ENCODE measurements around the gene ADK. TPM values are rescaled to one million over a fixed set of nuclear protein-coding genes. Genes with fewer than 3 reads are reported as not detected.

The ADK gene
- total RNA-seq, 3 donors from 2014 or later, result 27.2 to 50.8 (median 40.0) TPM

DNA sequence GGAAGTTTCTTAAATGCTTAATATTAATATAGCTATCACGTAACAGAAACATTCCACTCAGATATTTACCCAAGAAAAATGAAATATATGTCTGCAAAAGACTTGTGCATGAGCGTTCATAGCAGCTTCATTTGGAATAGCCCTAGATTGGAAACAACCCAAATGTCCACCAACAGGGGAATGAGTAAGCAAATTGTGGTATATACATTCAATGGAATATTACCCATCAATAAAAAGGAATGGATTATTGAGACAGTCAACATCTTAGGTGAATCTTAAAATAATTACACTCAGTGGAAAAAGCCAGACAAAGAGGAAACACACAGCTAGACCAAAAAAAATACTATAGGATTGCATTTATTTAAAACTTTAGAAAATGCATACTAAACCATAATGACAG, 585.0 kb downstream of the ADK start:
- intact Hi-C loops (cut with DNase I; ENCODE audit: low total_unique reads), result no loop called here
- no peaks in the 10 kb centered on the region for H3K36me3 ChIP-seq
- H3K4me1 ChIP-seq, result no peaks in the 10 kb centered on the region
- H3K4me3 ChIP-seq, result no peak overlapping the region
- H3K27me3 ChIP-seq, result no peaks in the 10 kb centered on the region
- TF ChIP-seq POLR2AphosphoS5 (IDR thresholded peaks at IDR 0.05) (no peak), POLR2A (IDR thresholded peaks at IDR 0.05) (no peak)
- TF ChIP-seq, protein P1, sequence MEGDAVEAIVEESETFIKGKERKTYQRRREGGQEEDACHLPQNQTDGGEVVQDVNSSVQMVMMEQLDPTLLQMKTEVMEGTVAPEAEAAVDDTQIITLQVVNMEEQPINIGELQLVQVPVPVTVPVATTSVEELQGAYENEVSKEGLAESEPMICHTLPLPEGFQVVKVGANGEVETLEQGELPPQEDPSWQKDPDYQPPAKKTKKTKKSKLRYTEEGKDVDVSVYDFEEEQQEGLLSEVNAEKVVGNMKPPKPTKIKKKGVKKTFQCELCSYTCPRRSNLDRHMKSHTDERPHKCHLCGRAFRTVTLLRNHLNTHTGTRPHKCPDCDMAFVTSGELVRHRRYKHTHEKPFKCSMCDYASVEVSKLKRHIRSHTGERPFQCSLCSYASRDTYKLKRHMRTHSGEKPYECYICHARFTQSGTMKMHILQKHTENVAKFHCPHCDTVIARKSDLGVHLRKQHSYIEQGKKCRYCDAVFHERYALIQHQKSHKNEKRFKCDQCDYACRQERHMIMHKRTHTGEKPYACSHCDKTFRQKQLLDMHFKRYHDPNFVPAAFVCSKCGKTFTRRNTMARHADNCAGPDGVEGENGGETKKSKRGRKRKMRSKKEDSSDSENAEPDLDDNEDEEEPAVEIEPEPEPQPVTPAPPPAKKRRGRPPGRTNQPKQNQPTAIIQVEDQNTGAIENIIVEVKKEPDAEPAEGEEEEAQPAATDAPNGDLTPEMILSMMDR (IDR thresholded peaks at IDR 0.05), result no peak
- no peak for DNase-seq (ENCODE audit: low spot score in 2 of 2)
- peaks cover 0 to 6% of the 10 kb centered on the region in 2 donors for H3K9me3 ChIP-seq
- no peak overlapping the region for H3K27ac ChIP-seq

GRCh38 chr10:74738052-74738451, 587.0 kb downstream of the ADK start:
- TF ChIP-seq POLR2AphosphoS5 (IDR thresholded peaks at IDR 0.05) (no peak), POLR2A (IDR thresholded peaks at IDR 0.05) (no peak)
- TF ChIP-seq, protein P1 (IDR thresholded peaks at IDR 0.05), result no peak
- H3K36me3 ChIP-seq, result no peaks in the 10 kb centered on the region
- no peaks in the 10 kb centered on the region for H3K27me3 ChIP-seq
- no peak for DNase-seq (ENCODE audit: low spot score in 2 of 2)
- no peaks in the 10 kb centered on the region for H3K4me1 ChIP-seq
- no peak overlapping the region for H3K27ac ChIP-seq
- no peaks in the 10 kb centered on the region for H3K9me3 ChIP-seq
- intact Hi-C loops (cut with DNase I; ENCODE audit: low total_unique reads), result no loop called here
- no peak overlapping the region for H3K4me3 ChIP-seq

GRCh38 chr10:74738542-74738941, 587.5 kb downstream of the ADK start:
- H3K27me3 ChIP-seq, result no peaks in the 10 kb centered on the region
- no peak overlapping the region for H3K27ac ChIP-seq
- no peak for DNase-seq (ENCODE audit: low spot score in 2 of 2)
- H3K9me3 ChIP-seq, result no peaks in the 10 kb centered on the region
- TF ChIP-seq, protein P1 (IDR thresholded peaks at IDR 0.05), result no peak
- no peak for TF ChIP-seq POLR2AphosphoS5 (IDR thresholded peaks at IDR 0.05)
- TF ChIP-seq POLR2A (IDR thresholded peaks at IDR 0.05), result no peak
- intact Hi-C loops (cut with DNase I; ENCODE audit: low total_unique reads), result no loop called here
- H3K4me3 ChIP-seq, result no peak overlapping the region
- no peaks in the 10 kb centered on the region for H3K36me3 ChIP-seq
- no peaks in the 10 kb centered on the region for H3K4me1 ChIP-seq

- Histone ChIP-seq H3K27me3 (no peaks in the 10 kb centered on the region), H3K36me3 (no peaks in the 10 kb centered on the region), H3K9me3 (no peaks in the 10 kb centered on the region), H3K27ac (no peak overlapping the region), H3K4me3 (no peak overlapping the region), H3K4me1 (no peaks in the 10 kb centered on the region)
- DNase-seq (ENCODE audit: low spot score in 2 of 2), result no peak
- TF ChIP-seq POLR2A (IDR thresholded peaks at IDR 0.05), result no peak
- TF ChIP-seq, protein P1 (IDR thresholded peaks at IDR 0.05), result no peak
- no peak for TF ChIP-seq POLR2AphosphoS5 (IDR thresholded peaks at IDR 0.05)
- intact Hi-C loops (cut with DNase I; ENCODE audit: low total_unique reads), result no loop called here
Observed at GRCh38 chr10:74738985-74739567, 588.1 kb downstream of the ADK start.

DNA sequence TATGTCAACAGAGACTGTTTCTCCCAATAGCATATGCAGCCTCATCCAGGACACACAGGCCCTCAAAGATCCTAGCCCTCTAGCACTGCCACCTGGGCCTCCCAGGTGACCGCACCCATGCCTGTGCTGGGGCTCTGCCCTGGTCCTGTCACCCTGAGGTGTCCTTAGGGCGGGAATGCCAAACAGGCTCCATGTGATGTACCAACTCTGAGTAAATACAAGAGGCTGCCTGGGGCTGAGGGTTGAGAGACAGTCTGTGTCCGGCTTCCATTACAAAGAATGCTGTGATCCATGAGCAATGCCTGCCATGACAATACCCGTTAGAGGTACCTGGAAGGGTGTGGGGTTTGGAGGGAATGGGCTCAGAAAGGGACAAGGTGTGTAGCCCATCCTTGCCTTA, 592.4 kb downstream of the ADK start:
- Histone ChIP-seq H3K36me3 (no peaks in the 10 kb centered on the region), H3K4me1 (no peaks in the 10 kb centered on the region), H3K27ac (no peak overlapping the region), H3K9me3 (no peaks in the 10 kb centered on the region), H3K27me3 (no peaks in the 10 kb centered on the region), H3K4me3 (no peak overlapping the region)
- peak; percentile 42 to 83 for DNase-seq (ENCODE audit: low spot score in 2 of 2)
- TF ChIP-seq POLR2AphosphoS5 (IDR thresholded peaks at IDR 0.05) (no peak), POLR2A (IDR thresholded peaks at IDR 0.05) (no peak)
- TF ChIP-seq, protein P1 (IDR thresholded peaks at IDR 0.05), result no peak
- intact Hi-C loops (cut with DNase I; ENCODE audit: low total_unique reads), result no loop called here

Data from breast epithelium (tissue), 4 donors.